Panc1 (cell line): ENCODE data around the gene INAVA. TPM values are rescaled to one million over a fixed set of nuclear protein-coding genes. Genes with fewer than 3 reads are reported as not detected.

Experiments used
- ATAC-seq: fragments of 200-7000 bp; cut with Tn5 transposase; 2 replicates; pipeline ENCODE4 v1.9.1; 2020; ENCODE audit warnings: mild to moderate bottlenecking, moderate library complexity
- BruUV-seq: library from RNA; stranded (reverse); fragments of 400-500 nt; replicated peaks from 2 replicates; lab custom pipeline; 2021; lab: Mats Ljungman, UMichigan
- CTCF ChIA-PET: fragments of 300-600 bp; sonication (Branson Sonifier 250); formaldehyde crosslinking; loops from one replicate; lab custom pipeline; 2022; ENCODE audit warnings: antibody characterized with exemption; lab: Charles Lee
- POLR2A ChIA-PET: fragments of 300-600 bp; sonication (Branson Sonifier 250); formaldehyde crosslinking; loops from one replicate; lab custom pipeline; 2022; ENCODE audit warnings: antibody characterized with exemption; lab: Charles Lee
- DNase-seq: peaks from one replicate; pipeline ENCODE4 v3.0.0-alpha.2; 2010; ENCODE audit warnings: low read depth, low spot score
- H3K27ac ChIP-seq: 2 replicates; pipeline ENCODE4 v1.5.1; 2011; ENCODE audit warnings: mild to moderate bottlenecking, low read length, inconsistent platforms
- H3K27me3 ChIP-seq: fragments of 200-500 bp; sonication (Bioruptor generic); 2 replicates; pipeline ENCODE4 v1.6.0; 2014; ENCODE audit warnings: low read length, inconsistent platforms; ENCODE audit not compliant: control insufficient read depth, insufficient read depth
- H3K36me3 ChIP-seq: fragments of 200-500 bp; sonication (Bioruptor generic); 2 replicates; pipeline ENCODE4 v1.5.1; 2014; ENCODE audit warnings: inconsistent platforms, mild to moderate bottlenecking, low read length, moderate library complexity; ENCODE audit not compliant: control insufficient read depth, insufficient read depth
- H3K4me1 ChIP-seq: 2 replicates; pipeline ENCODE4 v1.5.1; 2011; ENCODE audit warnings: inconsistent platforms, mild to moderate bottlenecking, low read length, moderate library complexity; ENCODE audit not compliant: control insufficient read depth, insufficient read depth
- H3K4me3 ChIP-seq, 2 experiments: 2 replicates each; pipeline ENCODE4 v1.5.1; 2011 to 2012; ENCODE audit warnings: low read depth in 2 of 2, low read length in 2 of 2, mild to moderate bottlenecking in 2 of 2, inconsistent platforms in 1 of 2, moderate library complexity in 1 of 2
- H3K9me3 ChIP-seq: fragments of 200-500 bp; sonication (Bioruptor generic); 2 replicates; pipeline ENCODE4 v1.5.1; 2014; ENCODE audit warnings: low read depth, mild to moderate bottlenecking, inconsistent platforms, low read length, moderate library complexity; ENCODE audit not compliant: control insufficient read depth, insufficient read depth
- POLR2AphosphoS5 ChIP-seq: IDR thresholded peaks from 2 replicates; pipeline ENCODE4 v1.6.1; 2012; ENCODE audit warnings: mild to moderate bottlenecking, low read depth, low read length, moderate library complexity
- REST ChIP-seq, 2 experiments: IDR thresholded peaks; 2 replicates each; pipeline ENCODE4 v1.6.1; 2011 to 2012; ENCODE audit warnings: low read depth in 2 of 2, control low read depth in 1 of 2, low read length in 1 of 2, mild to moderate bottlenecking in 1 of 2, moderate library complexity in 1 of 2; ENCODE audit not compliant: insufficient read depth in 1 of 2
- SIN3A ChIP-seq: IDR thresholded peaks from 2 replicates; pipeline ENCODE4 v1.6.1; 2012; ENCODE audit warnings: low read depth, mild to moderate bottlenecking, low read length, moderate library complexity, borderline replicate concordance; ENCODE audit not compliant: insufficient read depth
- TCF7L2 ChIP-seq: IDR thresholded peaks from 2 replicates; pipeline ENCODE4 v1.6.1; 2011; ENCODE audit warnings: mild to moderate bottlenecking, low read depth, low read length, inconsistent platforms
- in situ Hi-C: cut with HindIII; loops from 2 replicates; pipeline ENCODE4 v1.10.0; 2016; ENCODE audit warnings: low sequenced_read_pairs, low pct_unique_long_range_greater_than_20kb
- intact Hi-C: fragments of 100-400 bp; cut with micrococcal nuclease; formaldehyde crosslinking; loops from one replicate; pipeline ENCODE4 v1.10.0; 2022; ENCODE audit not compliant: unreplicated experiment
- total RNA-seq: library from RNA; stranded (reverse); gene quantifications from one replicate; pipeline ENCODE4 v1.2.1, GENCODE V29; 2021; ENCODE audit not compliant: unreplicated experiment
- TF ChIP-seq, protein P1 (sequence below): fragments of 450-650 bp; IDR thresholded peaks from 2 replicates; pipeline ENCODE4 v1.5.1; 2017; ENCODE audit warnings: mild to moderate bottlenecking

The INAVA gene
- total RNA-seq, 1 experiment from 2014 or later: 3.6 TPM

- H3K27ac ChIP-seq: no peak overlapping the region
- in situ Hi-C loops: no loop called here
- TF ChIP-seq SIN3A (no peak), POLR2AphosphoS5 (no peak), TCF7L2 (no peak), REST (IDR thresholded peaks at IDR 0.05; ENCODE audit: insufficient read depth in 1 of 2, low read depth in 2 of 2, low read length in 1 of 2) (no peak)
- TF ChIP-seq, protein P1, sequence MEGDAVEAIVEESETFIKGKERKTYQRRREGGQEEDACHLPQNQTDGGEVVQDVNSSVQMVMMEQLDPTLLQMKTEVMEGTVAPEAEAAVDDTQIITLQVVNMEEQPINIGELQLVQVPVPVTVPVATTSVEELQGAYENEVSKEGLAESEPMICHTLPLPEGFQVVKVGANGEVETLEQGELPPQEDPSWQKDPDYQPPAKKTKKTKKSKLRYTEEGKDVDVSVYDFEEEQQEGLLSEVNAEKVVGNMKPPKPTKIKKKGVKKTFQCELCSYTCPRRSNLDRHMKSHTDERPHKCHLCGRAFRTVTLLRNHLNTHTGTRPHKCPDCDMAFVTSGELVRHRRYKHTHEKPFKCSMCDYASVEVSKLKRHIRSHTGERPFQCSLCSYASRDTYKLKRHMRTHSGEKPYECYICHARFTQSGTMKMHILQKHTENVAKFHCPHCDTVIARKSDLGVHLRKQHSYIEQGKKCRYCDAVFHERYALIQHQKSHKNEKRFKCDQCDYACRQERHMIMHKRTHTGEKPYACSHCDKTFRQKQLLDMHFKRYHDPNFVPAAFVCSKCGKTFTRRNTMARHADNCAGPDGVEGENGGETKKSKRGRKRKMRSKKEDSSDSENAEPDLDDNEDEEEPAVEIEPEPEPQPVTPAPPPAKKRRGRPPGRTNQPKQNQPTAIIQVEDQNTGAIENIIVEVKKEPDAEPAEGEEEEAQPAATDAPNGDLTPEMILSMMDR: no peak
- DNase-seq: no peak
- peaks cover 3% of the 10 kb centered on the region for H3K27me3 ChIP-seq
- no peaks in the 10 kb centered on the region for H3K4me1 ChIP-seq
- POLR2A ChIA-PET: interaction anchor here (0.6 kb wide), 1 partner anchor 145 kb away, joined by 3 read pairs; no protein-coding TSS in a partner anchor
- BruUV-seq: no TSS peak
- intact Hi-C loops: no loop called here
- no peak overlapping the region for H3K4me3 ChIP-seq
- CTCF ChIA-PET: no interaction called here
- H3K36me3 ChIP-seq: no peaks in the 10 kb centered on the region
- ATAC-seq: no peak
- H3K9me3 ChIP-seq: no peaks in the 10 kb centered on the region
Measured at GRCh38 chr1:200880212-200880611, 14.5 kb upstream of the INAVA start.

DNA sequence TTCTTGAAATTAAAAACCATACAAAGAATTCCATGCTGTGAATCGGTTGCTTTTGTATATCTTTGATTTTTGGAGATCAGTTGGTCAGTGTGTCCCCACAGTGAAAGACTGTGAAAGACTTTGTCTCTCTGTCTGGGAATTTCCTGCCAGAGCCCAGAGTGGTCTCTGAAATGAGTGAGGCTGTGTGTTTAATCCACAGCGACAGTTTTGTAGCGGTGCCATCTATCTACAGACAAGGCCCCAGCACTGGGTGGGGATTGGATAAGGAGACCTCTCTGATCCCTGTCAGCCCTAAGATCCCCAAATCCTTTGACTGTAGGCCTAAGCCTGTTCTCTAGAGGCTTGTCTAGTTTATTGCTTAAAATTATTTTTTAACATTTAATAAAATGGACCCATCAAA, 11.6 kb upstream of the INAVA start:
- Histone ChIP-seq H3K9me3 (no peaks in the 10 kb centered on the region), H3K36me3 (no peaks in the 10 kb centered on the region), H3K4me1 (no peaks in the 10 kb centered on the region), H3K4me3 (no peak overlapping the region), H3K27ac (no peak overlapping the region), H3K27me3 (no peaks in the 10 kb centered on the region; the same call in 1 of the 2 replicates)
- ChIA-PET POLR2A (no interaction called here), CTCF (no interaction called here)
- DNase-seq (no peak), ATAC-seq (no peak)
- TF ChIP-seq, protein P1: no peak
- TF ChIP-seq REST (IDR thresholded peaks at IDR 0.05; ENCODE audit: insufficient read depth in 1 of 2, low read depth in 2 of 2, low read length in 1 of 2): no peak
- TF ChIP-seq POLR2AphosphoS5: no peak
- TF ChIP-seq SIN3A: no peak
- intact Hi-C loops: no loop called here
- BruUV-seq: no TSS peak
- in situ Hi-C loops: no loop called here
